Fibroblast of skin of right biceps (primary cell): ENCODE data around the gene UBE2C.
A peak's percentile ranks its signal among the peaks of the same experiment; 100 is the strongest.
"Not testable (repeated sequence)": the region's sequence is repeated elsewhere in the genome, so short reads cannot be mapped to it uniquely, and the experiment has no call there.

Experiments
- DNase-seq: peaks from one replicate; pipeline ENCODE4 v3.0.0-alpha.2; 2013

The UBE2C gene

GRCh38 chr20:45812157-45813005 is at the start of gene UBE2C:
Gene UBE2C (plus strand): TSS chr20:45812644. CDS start chr20:45812696, 52 bp downstream.
- DNase-seq = peak; percentile 100

- not testable (repeated sequence) for DNase-seq
Measured at GRCh38 chr20:45764618-45765282, 47.7 kb upstream of the UBE2C start.

GRCh38 chr20:45765307-45765875 is 47.1 kb upstream of the UBE2C start:
- no peak for DNase-seq

GRCh38 chr20:45765980-45766379 is 46.5 kb upstream of the UBE2C start:
- DNase-seq = no peak

- DNase-seq = no peak
Measured at GRCh38 chr20:45768479-45768878, 44.0 kb upstream of the UBE2C start.

- DNase-seq = peak; percentile 78
Measured at GRCh38 chr20:45771182-45771759, 41.2 kb upstream of the UBE2C start.

- DNase-seq = no peak
Measured at GRCh38 chr20:45772693-45773092, 39.8 kb upstream of the UBE2C start.

- no peak for DNase-seq
Measured at GRCh38 chr20:45774945-45775344, 37.5 kb upstream of the UBE2C start.

- DNase-seq = no peak
Measured at GRCh38 chr20:45775411-45775810, 37.0 kb upstream of the UBE2C start.

- no peak for DNase-seq
Measured at GRCh38 chr20:45776931-45777330, 35.5 kb upstream of the UBE2C start.

- DNase-seq = peak; percentile 100
Measured at GRCh38 chr20:45779011-45779915, 33.2 kb upstream of the UBE2C start.

GRCh38 chr20:45780159-45780558 is 32.3 kb upstream of the UBE2C start:
- DNase-seq = no peak

GRCh38 chr20:45781391-45781931 is 31.0 kb upstream of the UBE2C start:
- DNase-seq = peak; percentile 92

GRCh38 chr20:45782890-45783289 is 29.6 kb upstream of the UBE2C start:
- no peak for DNase-seq

GRCh38 chr20:45783656-45784294 is 28.7 kb upstream of the UBE2C start:
- DNase-seq = no peak

- no peak for DNase-seq
Measured at GRCh38 chr20:45788351-45788750, 24.1 kb upstream of the UBE2C start.

- no peak for DNase-seq
Measured at GRCh38 chr20:45792317-45793118, 19.9 kb upstream of the UBE2C start.

- DNase-seq = no peak
Measured at GRCh38 chr20:45796337-45797065, 15.9 kb upstream of the UBE2C start.

GRCh38 chr20:45797510-45797909 is 14.9 kb upstream of the UBE2C start:
- not testable (repeated sequence) for DNase-seq

- not testable (repeated sequence) for DNase-seq
Measured at GRCh38 chr20:45797955-45798354, 14.5 kb upstream of the UBE2C start.
